Muscle layer of duodenum (tissue), 2 donors: Measurements from ENCODE around the gene MICALL2.

Experiments used
- H3K27ac ChIP-seq: one replicate; pipeline ENCODE4 v1.7.0; 2013; ENCODE audit warnings: mild to moderate bottlenecking, low read length
- H3K27me3 ChIP-seq: one replicate; pipeline ENCODE4 v1.7.0; 2013; ENCODE audit warnings: low read depth, mild to moderate bottlenecking, control low read depth, low read length
- H3K36me3 ChIP-seq, 2 donors: one replicate each; pipeline ENCODE4 v1.7.0; 2013; ENCODE audit warnings: low read length in 2 of 2, control low read depth in 1 of 2, mild to moderate bottlenecking in 1 of 2; ENCODE audit not compliant: insufficient read depth in 2 of 2, control insufficient read depth in 1 of 2
- H3K4me1 ChIP-seq, 2 donors: one replicate each; pipeline ENCODE4 v1.7.0; 2013; ENCODE audit warnings: low read length in 2 of 2, mild to moderate bottlenecking in 2 of 2, control low read depth in 1 of 2, moderate library complexity in 1 of 2; ENCODE audit not compliant: insufficient read depth in 2 of 2, control insufficient read depth in 1 of 2
- H3K4me3 ChIP-seq, 2 donors: one replicate each; pipeline ENCODE4 v1.7.0; 2013; ENCODE audit warnings: low read length in 2 of 2, low read depth in 1 of 2, mild to moderate bottlenecking in 1 of 2
- H3K9me3 ChIP-seq, 2 donors: one replicate each; pipeline ENCODE4 v1.7.0; 2013; ENCODE audit warnings: low read length in 2 of 2, control low read depth in 1 of 2, mild to moderate bottlenecking in 1 of 2; ENCODE audit not compliant: control insufficient read depth in 1 of 2
- donor health status: healthy.

Gene MICALL2

GRCh38 chr7:1438208-1438607, 21.1 kb downstream of the MICALL2 start:
- H3K4me3 ChIP-seq = no peak overlapping the region
- no peaks in the 10 kb centered on the region for H3K4me1 ChIP-seq
- H3K9me3 ChIP-seq = no peaks in the 10 kb centered on the region
- H3K27me3 ChIP-seq = no peaks in the 10 kb centered on the region
- H3K36me3 ChIP-seq = peaks cover 5 to 31% of the 10 kb centered on the region in 2 donors
- no peak overlapping the region for H3K27ac ChIP-seq

GRCh38 chr7:1437155-1437880, 22.0 kb downstream of the MICALL2 start:
- peaks cover 0 to 3% of the 10 kb centered on the region in 2 donors for H3K4me1 ChIP-seq
- H3K27me3 ChIP-seq = no peaks in the 10 kb centered on the region
- H3K9me3 ChIP-seq = no peaks in the 10 kb centered on the region
- H3K36me3 ChIP-seq = peaks cover 5 to 31% of the 10 kb centered on the region in 2 donors
- no peak overlapping the region for H3K27ac ChIP-seq
- no peak overlapping the region for H3K4me3 ChIP-seq

- peaks cover 5 to 25% of the 10 kb centered on the region in 2 donors for H3K36me3 ChIP-seq
- H3K9me3 ChIP-seq = no peaks in the 10 kb centered on the region
- no peak overlapping the region for H3K4me3 ChIP-seq
- peaks cover 0 to 7% of the 10 kb centered on the region in 2 donors for H3K4me1 ChIP-seq
- H3K27ac ChIP-seq = no peak overlapping the region
- no peaks in the 10 kb centered on the region for H3K27me3 ChIP-seq
These were observed 22.7 kb downstream of the MICALL2 start for GRCh38 chr7:1436608-1437007.

GRCh38 chr7:1434891-1435670, 24.2 kb downstream of the MICALL2 start:
- peaks cover 5 to 19% of the 10 kb centered on the region in 2 donors for H3K36me3 ChIP-seq
- no peaks in the 10 kb centered on the region for H3K9me3 ChIP-seq
- no peaks in the 10 kb centered on the region for H3K27me3 ChIP-seq
- no peak overlapping the region for H3K4me3 ChIP-seq
- H3K27ac ChIP-seq = no peak overlapping the region
- peaks cover 0 to 7% of the 10 kb centered on the region in 2 donors for H3K4me1 ChIP-seq

- Histone ChIP-seq H3K9me3 (no peaks in the 10 kb centered on the region), H3K27ac (no peak overlapping the region), H3K36me3 (peaks cover 2 to 19% of the 10 kb centered on the region in 2 donors), H3K4me1 (peaks cover 0 to 7% of the 10 kb centered on the region in 2 donors), H3K4me3 (no peak overlapping the region), H3K27me3 (no peaks in the 10 kb centered on the region)
These were observed 25.0 kb downstream of the MICALL2 start for GRCh38 chr7:1434165-1434718.

- H3K9me3 ChIP-seq = no peaks in the 10 kb centered on the region
- peaks cover 0 to 19% of the 10 kb centered on the region in 2 donors for H3K36me3 ChIP-seq
- peaks cover 0 to 7% of the 10 kb centered on the region in 2 donors for H3K4me1 ChIP-seq
- H3K27ac ChIP-seq = no peak overlapping the region
- no peaks in the 10 kb centered on the region for H3K27me3 ChIP-seq
- no peak overlapping the region for H3K4me3 ChIP-seq
These were observed 25.9 kb downstream of the MICALL2 start for GRCh38 chr7:1433128-1433920.

- H3K4me3 ChIP-seq = no peak overlapping the region
- H3K27me3 ChIP-seq = no peaks in the 10 kb centered on the region
- H3K4me1 ChIP-seq = peaks cover 0 to 7% of the 10 kb centered on the region in 2 donors
- no peaks in the 10 kb centered on the region for H3K9me3 ChIP-seq
- H3K27ac ChIP-seq = no peak overlapping the region
- H3K36me3 ChIP-seq = peaks cover 0 to 13% of the 10 kb centered on the region in 2 donors
These were observed 26.7 kb downstream of the MICALL2 start for GRCh38 chr7:1432411-1433082.

- H3K27me3 ChIP-seq = no peaks in the 10 kb centered on the region
- no peak overlapping the region for H3K27ac ChIP-seq
- H3K36me3 ChIP-seq = peaks cover 0 to 6% of the 10 kb centered on the region in 2 donors
- peaks cover 0 to 7% of the 10 kb centered on the region in 2 donors for H3K4me1 ChIP-seq
- H3K9me3 ChIP-seq = no peaks in the 10 kb centered on the region
- H3K4me3 ChIP-seq = no peak overlapping the region
These were observed 27.5 kb downstream of the MICALL2 start for GRCh38 chr7:1431634-1432380.

GRCh38 chr7:1431226-1431625, 28.0 kb downstream of the MICALL2 start:
- Histone ChIP-seq H3K27me3 (no peaks in the 10 kb centered on the region), H3K4me3 (no peak overlapping the region), H3K4me1 (peaks cover 0 to 7% of the 10 kb centered on the region in 2 donors), H3K27ac (no peak overlapping the region), H3K36me3 (peaks cover 0 to 3% of the 10 kb centered on the region in 2 donors), H3K9me3 (no peaks in the 10 kb centered on the region)
